GM21717 (cell line): Measurements from ENCODE around the gene THAP3.
"Not testable (repeated sequence)": the region's sequence is repeated elsewhere in the genome, so short reads cannot be mapped to it uniquely, and the experiment has no call there.

Experiments used
- ATAC-seq: cut with Tn5 transposase; IDR thresholded peaks from one replicate; pipeline ENCODE4 v1.9.1; 2021; ENCODE audit warnings: mild to moderate bottlenecking, moderate library complexity; ENCODE audit not compliant: unreplicated experiment

The THAP3 gene

DNA sequence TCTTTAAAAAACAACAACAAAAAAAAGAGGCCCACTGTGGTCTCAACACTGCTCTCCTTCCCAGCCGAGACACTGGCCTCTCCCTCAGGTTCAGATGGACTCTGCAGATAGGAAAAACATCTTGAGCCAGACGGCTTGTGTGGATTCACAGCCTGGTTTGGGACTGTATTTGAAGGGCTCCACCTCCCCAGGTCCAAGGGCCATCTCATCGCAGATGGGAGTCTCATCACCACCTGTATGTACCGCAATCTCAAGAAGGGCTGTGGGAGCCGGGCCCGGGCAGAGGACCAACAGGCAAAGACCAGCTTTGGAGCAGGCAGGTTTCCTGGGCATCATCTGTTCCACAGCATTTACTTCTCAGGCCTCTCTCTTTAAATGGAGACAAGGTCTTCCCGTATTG is 34.6 kb upstream of the THAP3 start:
- no peak for ATAC-seq

DNA sequence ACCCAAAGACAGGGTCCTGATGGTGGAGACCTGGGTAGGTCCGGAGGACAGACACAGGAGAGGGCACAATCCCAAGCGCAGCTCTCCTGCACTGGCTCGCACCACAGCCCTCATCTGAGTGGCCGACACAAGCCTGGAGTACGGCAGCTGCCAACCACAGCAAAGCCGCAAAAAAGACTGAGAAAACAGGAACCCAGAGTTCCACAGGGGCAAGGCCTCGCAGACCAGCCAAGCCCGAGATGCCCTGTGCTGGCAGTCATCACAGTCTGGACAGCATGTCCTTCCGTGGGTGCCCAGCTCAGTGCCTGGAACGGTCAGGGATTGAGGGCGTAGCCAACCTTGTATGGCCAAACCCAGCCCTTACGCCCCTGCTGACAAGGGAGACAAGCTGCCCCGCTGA is 33.4 kb upstream of the THAP3 start:
- no peak for ATAC-seq

DNA sequence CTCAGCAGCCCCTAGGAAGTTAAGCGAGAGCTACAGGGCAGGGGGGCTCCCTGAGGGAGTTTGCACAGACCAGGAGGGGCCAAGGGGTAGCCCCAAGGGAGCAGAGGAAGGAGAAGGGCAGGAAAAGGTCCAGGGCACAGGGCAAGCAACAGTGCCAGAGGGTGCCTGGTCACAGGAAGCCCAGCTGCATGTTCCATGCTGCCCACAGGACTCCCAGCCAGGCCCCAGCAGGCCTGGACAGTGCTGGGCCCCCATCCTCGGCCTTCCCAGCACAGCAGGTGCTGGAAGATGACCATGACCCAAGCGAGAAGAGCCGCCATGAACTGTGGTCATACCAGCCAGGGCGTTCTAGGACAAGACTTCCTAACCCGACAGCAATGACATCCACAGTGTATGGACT is 33.0 kb upstream of the THAP3 start:
- no peak for ATAC-seq

DNA sequence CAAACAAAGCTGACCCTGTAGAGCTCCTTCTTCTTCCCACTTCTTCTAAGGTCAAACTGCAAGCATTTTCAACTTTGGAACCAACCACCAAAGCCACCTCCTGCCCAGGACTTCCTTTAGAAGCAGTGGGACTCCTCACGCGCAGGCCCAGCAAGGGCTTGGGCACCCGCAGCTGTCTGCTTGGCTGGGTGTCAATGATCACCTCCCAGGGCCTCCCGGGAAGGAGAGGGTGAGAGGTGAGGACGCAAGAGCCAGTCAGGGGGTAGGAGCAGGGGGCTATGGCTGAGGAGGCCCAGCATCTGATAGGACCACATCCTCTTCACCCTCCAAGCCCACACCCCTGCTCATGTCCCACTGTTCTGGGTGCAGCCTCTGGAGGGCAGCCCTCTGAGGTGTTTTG is 32.2 kb upstream of the THAP3 start:
- no peak for ATAC-seq

DNA sequence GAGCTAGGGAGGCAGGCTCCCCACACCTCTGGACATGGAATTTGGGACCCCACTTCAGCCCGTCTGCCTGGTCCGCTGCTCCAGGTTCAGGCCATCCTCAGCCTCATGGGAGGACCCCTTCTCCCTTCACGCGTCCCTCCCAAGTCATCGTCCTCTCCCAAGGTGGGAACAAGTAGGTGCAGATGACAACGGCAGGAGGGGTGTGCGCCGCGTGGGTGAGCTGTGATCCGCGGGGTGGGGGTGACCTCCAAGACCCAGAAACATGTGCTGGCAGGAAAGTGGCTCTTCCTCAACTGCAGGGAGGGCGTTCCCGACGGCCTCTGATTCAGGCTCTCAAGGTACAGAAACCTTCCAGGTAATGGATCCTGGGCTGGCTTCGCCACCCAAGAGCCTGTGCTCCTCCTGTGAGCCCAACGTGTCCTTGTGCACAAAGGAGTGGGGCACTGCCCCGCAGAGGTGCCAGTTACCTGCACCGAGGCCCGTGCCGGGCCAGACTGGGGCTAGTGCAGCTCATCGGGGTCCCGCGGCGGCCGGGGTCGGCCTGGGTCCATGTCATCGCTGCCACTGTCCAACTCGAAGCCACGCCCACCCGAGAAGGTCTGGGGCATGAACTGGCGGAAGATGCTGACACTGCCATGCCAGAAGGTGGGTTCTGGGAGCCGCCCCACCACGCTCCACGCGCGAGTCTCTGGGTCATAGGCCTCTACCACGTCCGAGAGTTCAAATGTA is 31.6 kb upstream of the THAP3 start:
- ATAC-seq, result no peak

DNA sequence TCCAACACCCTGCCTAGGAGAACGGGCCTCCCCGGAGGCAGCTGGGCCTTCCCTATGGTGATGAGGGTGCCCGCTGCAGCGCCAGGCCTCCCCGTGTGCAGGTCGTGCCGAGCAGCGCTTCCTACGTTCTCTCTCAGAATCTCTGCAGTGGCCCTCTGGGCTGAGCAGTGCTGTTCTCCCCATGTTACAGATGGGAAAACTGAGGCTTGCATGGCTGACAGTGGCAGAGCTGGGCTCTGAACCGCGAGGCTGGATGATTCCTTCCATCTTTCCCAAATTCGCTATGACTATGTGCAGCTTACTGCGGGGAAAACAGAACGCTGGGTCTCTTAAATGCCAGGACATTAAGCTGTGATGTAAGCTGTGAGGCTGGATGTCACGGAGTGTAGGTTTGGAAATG is 30.9 kb upstream of the THAP3 start:
- ATAC-seq, result no peak

DNA sequence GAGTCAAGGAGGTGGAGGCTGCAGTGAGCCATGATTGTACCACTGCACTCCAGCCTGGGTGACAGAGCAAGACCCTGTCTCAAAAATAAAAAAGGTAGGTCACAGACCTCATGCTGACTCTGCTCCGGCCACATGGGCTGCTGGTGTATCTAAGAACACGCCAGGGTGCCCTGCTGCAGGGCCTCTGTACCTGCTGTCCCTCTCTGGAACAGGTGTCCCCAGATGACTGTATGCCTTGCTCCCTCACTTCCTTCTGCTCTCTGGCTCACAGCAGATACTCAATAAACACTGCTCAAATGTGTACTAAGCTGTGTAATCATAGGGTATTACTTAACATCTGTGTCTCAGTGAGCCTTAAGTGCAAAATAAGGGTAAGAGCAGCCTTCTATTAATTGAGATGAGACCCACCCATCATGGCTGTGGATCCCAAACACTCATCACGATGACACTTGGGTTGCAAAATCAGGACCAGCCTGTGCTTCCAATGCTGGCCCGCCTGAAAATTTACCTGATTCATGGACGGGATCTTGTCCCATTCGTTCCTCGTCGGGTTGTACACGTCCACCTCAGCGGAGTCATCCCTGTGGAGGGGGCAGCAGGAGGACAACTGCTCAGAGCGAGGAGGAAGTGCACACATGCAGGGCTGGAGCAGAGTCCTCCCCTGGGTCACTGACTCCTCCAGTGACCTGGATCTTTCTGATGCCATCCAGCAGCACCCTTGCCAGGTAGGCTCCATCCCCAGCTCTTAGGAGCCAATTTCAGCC is 29.5 kb upstream of the THAP3 start:
- no peak for ATAC-seq

DNA sequence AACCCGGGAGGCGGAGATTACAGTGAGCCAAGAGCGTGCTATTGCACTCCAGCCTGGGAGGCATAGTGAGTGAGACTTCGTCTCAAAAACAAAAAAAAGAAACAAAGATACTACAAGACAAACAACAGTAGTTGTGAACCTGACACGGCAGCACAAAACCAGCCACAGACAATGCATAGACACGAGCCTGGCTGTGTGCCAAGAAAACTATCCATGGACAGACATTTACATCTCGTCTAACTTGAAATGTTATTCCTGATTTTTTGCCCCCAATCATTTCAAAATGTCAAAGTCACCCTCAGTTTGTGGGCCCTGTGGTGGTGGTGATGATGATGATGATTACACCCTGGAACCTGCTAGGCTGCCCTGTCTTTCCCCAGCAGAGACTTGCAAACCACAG is 28.3 kb upstream of the THAP3 start:
- no peak for ATAC-seq

DNA sequence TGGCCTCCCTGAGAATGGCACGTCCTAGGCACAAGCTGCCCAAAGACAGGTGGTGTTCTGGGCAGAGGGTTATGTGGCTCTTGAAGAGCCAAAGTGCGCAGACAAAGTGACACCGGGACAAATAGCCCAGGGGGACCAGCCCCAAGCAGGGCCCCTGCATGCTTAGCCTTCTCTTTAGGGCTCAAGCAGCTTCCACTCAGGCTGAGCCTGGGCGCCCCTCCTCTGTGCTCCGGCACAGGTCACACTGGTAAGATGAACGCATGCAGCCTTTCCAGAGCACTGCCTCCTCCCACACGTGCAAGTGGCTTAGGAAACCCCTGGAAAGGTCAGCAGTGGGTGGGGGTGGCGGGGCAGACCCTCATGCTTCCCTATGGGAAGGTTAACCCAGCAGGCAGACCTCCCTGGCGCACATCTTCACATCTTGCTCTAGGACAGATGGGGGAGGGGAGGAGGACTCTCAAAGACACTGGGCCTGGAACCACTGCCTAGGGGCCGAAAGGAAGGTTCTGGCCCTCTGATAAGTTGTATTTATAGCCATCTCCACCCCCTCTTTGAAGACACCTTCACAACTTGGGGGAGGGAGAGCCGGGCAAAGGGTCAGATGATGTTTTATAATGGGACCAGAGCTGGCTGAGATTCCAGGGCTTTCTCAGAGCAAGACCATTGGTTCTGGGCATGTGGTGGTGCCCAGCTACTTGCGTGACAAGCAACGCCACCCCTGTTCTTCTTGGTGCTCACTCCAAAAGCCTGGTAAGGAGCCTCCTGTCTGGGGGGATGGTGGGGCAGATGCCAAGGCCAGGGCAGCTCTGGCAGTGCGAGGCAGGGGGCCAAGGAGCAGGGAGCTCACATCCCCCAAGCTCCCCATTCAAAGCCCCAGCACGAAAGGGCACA is 27.5 kb upstream of the THAP3 start:
- no peak for ATAC-seq

DNA sequence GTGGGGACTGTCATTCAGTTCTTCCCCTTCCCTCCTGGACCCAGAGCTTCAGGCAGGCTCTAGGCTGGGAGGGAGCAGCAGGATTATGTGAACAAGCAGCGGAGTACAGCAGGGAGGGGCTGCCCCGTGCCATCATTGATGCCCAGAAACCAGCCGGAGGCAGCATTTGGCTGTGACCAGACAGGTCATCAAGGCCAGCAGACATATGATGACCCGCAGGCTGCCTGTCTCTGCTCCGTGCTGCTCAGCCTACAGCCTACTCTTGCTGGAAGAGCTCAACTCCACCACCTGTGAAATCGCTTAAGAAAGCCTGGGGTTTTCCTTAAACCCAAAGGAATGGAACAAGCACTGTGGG is 26.9 kb upstream of the THAP3 start:
- ATAC-seq, result no peak

DNA sequence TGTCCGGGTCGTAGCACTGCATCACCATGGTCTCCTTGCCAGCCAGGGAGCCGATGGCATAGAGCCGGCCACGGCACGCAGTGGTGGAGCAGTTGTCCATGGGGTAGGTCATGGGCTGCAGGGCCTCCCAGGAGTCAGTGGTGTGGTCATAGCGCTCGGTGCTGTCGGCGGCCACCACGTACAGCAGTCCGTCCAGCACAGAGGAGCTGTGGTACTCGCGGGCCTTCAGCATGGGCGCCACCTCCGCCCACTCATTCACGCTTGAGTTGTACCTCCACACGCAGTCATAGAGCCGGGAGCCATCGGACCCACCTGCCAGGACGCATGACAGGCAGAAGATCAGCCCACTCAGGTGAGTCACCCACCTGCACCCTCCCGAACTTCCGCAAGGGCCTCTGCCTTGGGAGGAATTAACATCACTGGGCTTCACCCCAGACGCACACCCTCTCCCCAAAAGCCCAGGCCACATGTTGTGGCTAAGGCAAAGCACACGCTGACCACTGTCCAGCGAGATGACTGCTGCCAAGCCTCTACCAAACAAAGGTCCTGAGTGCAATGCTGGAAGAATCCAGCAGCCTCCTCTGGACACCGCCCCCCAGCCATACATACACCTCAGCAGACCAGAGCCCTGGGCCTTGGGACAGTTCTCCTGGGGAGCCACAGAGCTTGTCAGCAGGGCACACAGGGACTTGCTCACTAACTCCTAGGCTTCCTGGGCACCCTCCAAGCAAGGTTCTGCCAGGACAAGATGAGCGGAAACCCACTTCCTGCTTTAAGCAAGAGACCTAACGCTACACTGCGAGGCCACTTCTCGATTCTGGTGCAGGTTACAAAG is 25.3 kb upstream of the THAP3 start:
- no peak for ATAC-seq

DNA sequence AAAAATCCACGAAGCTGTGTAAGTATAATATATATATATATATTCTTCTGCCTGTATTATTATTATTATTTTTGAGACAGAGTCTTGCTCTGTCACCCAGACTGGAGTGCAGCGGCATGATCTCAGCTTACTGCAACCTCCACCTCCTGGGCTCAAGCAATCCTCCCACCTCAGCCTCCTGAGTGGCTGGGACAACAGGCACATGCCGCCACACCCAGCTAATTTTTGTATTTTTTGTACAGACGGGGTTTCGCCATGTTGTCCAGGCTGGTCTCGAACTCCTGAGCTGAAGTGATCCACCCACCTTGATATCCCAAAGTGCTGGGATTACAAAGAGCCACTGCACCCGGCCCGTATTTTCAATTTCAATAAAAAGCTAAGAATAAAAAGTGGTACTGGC is 24.7 kb upstream of the THAP3 start:
- not testable (repeated sequence) for ATAC-seq

DNA sequence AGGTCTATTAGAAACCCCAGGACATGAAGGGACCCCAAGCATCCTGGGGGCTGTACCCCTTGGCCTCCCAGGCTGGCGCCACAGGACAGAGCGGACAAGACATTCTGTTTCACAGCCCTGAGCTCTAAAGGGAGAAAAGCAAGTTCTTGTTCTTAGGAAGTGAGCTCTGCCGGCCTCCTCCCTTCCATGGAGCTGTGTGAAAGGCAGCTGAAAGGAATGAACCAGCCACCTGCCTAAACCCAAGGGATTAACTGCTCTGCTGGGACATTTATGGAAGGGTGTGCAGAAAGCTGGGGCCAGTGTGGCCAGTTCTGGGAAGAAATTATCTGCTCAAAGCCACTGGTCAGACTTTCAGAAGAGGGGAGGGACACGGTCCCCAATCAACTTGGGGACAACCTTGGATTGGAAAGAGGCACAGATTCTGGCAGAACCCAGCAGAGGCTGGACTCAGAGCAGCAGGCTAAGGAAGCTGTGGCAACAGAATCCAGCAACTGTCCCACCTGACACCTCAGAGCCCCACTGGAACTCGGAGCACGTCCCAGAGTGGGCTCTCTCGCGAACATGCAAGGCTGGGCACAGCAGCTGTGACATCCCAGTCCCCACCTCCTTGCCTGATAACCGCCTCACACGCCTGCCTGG is 24.1 kb upstream of the THAP3 start:
- no peak for ATAC-seq

DNA sequence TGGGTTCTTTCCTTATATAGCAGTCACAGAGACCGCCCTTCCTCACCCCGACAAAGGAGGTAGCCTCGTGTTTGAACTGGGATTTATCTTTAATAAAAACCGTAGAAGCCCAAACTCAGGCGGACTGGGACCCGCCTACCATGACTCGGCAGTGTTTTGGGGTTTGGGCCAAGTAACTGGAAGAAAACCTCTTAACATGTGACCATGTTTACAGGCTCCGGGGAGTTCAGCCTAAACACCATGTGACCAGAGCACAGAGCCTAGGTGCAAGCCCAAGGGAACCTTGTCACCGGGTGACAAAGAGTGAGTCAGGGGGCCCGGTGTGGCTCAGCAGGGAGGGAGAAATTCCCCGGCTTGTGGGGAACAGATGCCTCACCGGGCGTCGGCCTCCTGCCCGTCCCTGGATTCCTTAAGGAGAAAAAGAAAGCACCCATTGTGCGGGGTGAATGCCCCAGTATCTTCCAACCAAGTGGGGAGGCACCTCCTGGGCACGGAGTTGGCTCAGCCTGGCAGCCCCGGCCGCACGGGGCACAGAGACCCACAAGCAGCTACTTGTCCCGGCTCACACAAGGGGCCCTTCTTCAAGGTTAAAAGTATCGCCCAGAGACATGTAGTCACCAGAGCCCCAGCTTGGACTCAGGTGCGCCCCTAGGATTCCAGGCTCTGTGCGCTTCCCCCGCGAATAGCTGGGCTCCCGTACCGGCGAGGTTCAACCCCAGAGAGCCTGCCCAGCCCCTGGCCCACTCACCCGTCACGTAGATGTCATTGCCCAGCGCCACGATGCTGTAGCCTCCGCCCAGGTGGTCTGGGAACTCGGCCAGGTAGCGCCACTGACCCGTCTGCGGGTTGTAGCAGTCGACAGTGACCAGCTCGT is 23.4 kb upstream of the THAP3 start:
- no peak for ATAC-seq

DNA sequence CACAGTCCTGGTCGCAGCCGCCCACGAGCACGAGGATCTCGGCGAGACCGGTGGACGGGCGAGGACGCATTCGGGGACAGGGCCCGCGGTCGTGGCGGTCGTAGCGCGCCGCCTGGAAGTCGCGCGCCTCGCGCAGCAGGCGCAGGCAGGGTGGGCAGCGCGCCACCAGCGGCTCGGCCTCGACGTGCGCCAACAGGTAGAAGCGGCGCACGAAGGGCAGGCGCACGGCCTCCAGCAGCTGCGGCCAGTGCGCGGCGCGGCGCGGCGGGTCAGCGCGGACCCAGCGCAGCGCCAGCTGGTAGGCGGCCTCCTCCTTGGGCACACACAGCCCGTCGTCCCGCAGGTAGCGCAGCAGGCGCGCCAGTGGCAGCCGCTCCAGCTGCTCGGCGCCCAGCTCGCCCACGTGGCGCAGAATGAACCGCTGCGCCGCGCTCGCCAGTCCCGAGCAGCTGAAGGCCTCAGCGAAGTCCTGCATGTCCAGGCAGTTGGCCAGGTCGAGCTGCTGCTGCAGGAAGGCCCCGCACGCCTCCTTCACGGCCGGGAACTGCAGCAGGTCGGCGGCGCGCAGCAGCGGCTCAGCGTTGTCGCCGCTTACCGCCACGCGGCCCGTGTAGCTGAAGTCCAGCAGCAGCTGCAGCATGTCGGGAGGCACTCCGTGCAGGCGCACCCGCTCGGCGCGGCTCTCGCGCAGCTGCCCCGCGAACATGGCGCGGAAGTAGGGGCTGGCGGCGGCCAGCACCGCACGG is 22.6 kb upstream of the THAP3 start:
- peak; percentile 18 for ATAC-seq

DNA sequence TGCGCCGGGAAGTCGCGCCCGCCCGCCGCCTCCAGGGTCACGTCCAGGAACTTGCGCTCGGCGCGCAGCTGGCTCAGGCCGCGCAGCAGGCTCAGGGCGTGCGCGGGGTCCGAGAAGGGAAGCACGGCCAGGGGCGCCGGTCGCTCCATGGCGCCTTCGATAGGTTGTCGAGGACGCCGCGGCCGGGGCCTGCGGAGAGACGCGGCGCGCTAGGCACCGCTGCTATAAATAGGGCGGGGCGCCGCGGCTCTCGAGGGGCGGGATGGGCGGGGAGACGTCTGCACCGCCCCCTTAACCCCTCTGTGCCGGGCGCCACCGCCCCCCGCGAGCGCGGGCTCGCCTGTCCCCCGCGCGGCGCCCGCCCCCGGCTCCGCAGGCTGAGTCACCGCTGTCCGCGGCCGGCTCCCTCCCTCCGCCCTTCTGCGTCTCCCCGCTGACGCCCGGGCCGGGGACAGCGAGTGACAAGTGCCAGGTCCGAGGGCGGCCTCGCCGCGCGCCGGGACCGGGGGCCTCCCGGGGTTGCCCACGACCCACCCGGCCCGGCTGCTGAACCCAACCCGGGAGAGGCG is 21.9 kb upstream of the THAP3 start, which contains the start of gene KLHL21:
Gene KLHL21 (minus strand): TSS at position 201 of the 569 bp plus-strand sequence. CDS start 52 bp downstream, at position 149.
- peak; percentile 46 for ATAC-seq

DNA sequence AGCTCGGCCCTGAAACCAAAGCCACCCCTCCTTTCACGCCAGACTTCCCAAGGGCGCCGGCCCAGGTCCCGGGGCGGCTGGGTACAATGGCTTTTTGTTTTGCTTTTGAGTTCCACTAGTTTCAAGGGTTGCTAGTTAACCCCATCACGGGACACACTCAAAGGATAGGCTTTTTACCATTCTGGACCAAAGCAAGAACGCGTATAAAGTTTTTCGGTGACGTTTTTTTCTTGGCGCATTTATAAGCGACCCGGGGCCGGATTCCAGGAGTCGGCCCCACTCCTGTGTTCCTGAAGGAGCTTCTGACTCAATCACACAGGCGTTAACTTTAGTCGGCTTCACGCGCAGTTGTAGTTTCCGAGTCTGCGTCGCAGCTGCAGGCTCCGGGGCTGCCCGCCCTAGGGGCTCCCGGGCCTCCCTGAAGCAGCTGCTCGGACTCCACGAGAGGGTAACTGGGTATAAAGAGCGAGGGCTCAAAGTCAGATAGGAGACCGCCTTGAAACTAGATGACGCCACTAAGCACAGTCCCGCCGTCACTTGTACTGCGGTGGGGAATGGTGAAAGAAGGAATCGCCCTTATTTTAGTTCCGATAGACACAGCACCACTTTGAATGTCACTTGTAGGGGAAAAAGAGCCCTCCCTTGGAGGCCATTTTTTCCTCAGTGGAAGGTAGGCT is 21.3 kb upstream of the THAP3 start:
- peak; percentile 24 for ATAC-seq
